ENCODE measurements around the gene LPCAT3.

DNA sequence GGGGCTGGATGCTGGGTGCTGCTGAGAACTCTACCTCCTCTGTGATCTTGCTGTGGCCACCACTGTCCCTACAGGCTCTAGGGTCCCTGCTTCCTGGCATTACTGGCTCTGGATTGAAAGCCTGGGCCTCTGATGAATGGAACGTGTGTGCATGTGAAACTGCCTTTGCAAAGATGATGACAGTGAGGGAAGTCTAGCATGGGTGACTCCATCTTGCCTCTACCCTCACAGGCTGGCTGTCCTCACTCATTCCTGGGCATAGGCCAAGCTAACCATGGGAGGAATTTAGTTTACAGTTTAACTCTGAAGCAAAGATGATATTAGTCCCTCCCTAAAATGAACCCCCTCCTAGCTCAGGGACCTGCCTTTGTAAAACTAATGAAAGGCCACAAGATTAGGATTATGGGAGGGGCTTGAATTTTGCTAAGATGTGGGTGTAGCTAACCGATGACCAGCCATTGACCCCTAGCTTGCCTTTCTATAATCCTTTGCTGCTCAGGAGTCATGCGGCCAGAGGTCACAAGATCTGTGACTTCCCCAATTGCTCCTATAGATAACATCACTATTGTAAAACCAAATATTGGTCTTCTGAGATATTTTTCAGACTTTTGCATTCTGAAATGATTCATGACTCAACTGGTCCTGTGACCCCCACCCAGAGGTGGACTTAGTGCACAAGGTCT lies 40.0 kb upstream of the LPCAT3 start:
- TF ChIP-seq CEBPB (IDR thresholded peaks at IDR 0.05; ENCODE audit: low read depth, low read length), result no peak
- no peak for TF ChIP-seq FOS (IDR thresholded peaks at IDR 0.05; ENCODE audit: low read depth, low read length)
- TF ChIP-seq, protein P1, sequence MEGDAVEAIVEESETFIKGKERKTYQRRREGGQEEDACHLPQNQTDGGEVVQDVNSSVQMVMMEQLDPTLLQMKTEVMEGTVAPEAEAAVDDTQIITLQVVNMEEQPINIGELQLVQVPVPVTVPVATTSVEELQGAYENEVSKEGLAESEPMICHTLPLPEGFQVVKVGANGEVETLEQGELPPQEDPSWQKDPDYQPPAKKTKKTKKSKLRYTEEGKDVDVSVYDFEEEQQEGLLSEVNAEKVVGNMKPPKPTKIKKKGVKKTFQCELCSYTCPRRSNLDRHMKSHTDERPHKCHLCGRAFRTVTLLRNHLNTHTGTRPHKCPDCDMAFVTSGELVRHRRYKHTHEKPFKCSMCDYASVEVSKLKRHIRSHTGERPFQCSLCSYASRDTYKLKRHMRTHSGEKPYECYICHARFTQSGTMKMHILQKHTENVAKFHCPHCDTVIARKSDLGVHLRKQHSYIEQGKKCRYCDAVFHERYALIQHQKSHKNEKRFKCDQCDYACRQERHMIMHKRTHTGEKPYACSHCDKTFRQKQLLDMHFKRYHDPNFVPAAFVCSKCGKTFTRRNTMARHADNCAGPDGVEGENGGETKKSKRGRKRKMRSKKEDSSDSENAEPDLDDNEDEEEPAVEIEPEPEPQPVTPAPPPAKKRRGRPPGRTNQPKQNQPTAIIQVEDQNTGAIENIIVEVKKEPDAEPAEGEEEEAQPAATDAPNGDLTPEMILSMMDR (conservative IDR thresholded peaks at IDR 0.05; ENCODE audit: low read depth, low read length), result no peak
- TF ChIP-seq SMC3 (IDR thresholded peaks at IDR 0.05; ENCODE audit: low read depth, low read length), result no peak
- TF ChIP-seq BHLHE40 (IDR thresholded peaks at IDR 0.05; ENCODE audit: low read depth, low read length), result no peak
- TF ChIP-seq, protein P2, sequence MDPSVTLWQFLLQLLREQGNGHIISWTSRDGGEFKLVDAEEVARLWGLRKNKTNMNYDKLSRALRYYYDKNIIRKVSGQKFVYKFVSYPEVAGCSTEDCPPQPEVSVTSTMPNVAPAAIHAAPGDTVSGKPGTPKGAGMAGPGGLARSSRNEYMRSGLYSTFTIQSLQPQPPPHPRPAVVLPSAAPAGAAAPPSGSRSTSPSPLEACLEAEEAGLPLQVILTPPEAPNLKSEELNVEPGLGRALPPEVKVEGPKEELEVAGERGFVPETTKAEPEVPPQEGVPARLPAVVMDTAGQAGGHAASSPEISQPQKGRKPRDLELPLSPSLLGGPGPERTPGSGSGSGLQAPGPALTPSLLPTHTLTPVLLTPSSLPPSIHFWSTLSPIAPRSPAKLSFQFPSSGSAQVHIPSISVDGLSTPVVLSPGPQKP (IDR thresholded peaks at IDR 0.05; ENCODE audit: borderline replicate concordance, low read depth, low read length), result no peak
- TF ChIP-seq CHD1 (IDR thresholded peaks at IDR 0.05; ENCODE audit: low read depth, low read length), result no peak
- no peak for TF ChIP-seq POLR2A (IDR thresholded peaks at IDR 0.05; ENCODE audit: low read depth, low read length)

All from IMR-90 (cell line).